HG03095 (cell line): ENCODE data around the gene UBTD2.
"Not testable (repeated sequence)": the region's sequence is repeated elsewhere in the genome, so short reads cannot be mapped to it uniquely, and the experiment has no call there.

ENCODE experiments used
- ATAC-seq: cut with Tn5 transposase; IDR thresholded peaks from one replicate; pipeline ENCODE4 v1.9.1; 2021; ENCODE audit warnings: moderate library complexity; ENCODE audit not compliant: unreplicated experiment

The UBTD2 gene

DNA sequence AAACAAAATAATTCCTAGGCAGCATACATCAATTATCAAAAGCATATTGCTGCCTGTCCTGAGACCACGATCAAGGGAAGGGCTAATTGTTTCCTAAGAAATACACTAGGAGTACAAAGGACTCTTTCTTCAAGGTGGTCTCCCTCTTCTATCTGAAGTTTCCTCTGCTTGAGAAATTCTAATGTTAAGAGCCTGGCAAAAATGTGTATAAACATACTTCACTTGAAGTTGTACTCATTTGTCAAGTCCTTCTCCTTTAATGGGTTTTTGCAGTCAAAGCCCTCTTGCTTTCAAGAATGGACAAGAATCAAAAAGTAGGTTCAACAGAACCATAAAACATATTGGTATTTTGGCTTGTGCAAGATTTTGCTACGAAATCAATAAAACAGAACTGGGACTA, 31.1 kb downstream of the UBTD2 start:
- ATAC-seq: no peak

DNA sequence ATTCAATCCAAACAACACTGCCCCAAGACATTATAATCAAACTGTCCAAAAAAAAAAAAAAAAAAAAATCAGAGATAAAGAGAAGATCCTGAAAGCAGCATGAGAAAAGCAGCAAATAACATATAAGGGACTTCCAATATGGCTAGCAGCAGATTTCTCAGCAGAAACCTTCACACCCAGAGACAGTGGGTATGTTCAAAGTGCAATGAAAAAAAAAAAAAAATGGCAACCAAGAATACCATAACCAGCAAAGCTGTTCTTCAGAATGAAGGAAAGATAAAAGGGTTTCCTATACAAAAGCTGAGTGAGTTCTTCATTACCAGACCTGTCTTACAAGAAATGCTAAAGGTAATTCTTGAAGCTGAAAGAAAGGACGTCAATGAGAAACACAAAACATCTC, 32.1 kb downstream of the UBTD2 start:
- no peak for ATAC-seq

DNA sequence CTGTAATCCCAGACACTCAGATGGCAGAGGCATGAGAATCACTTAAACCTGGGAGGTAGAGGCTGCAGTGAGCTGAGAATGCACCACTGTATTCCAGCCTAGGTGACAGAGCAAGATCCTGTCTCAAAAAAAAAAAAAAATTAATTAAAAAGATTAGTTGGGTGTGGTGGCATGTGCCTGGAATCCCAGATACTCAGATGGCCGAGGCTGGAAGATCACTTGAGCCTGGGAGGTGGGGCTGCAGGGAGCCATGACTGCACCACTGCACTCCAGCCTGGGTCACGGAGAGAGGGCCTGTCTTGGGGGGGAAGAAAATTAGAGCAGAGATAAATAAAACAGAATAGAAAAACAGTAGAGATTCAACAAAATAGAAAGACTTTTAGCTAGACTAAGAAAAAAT, 34.9 kb downstream of the UBTD2 start:
- no peak for ATAC-seq

DNA sequence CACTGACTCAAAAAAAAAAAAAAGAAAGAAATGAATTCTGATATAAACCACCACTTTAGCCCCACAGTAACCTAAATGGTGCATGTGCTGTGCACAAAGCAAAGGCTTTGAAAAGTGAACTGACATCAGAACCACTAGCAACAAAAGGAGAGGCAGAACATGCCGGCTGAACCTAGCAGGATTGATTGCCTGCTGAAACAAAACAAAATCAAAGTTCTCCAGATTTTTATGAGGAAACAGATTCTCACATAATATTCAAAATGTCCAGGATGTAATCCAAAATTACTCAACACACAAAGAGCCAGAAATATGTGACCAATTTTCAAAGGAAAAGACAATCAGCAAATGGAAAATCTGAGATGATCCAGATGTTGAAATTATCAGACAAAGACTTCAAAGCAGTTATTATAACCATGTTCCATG, 37.9 kb downstream of the UBTD2 start:
- ATAC-seq: no peak

DNA sequence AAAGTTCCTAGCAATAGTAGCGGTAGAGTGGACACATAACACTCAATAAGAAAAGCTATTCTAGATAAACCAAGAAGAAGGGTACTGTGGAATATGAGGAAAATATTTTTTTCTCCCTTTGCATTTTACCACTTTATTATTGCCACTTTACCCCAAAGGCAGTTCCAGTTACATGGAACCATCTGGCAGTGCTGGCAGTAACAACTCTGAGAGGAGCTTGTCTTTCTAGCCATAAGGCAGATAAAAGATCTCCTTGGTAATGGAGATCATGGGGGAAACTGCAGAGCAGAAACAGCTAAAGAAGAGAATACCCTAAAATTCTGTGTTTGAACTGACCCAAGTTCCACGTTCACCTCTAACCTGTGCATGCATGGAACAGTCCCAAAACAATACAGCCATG, 38.5 kb downstream of the UBTD2 start:
- no peak for ATAC-seq

DNA sequence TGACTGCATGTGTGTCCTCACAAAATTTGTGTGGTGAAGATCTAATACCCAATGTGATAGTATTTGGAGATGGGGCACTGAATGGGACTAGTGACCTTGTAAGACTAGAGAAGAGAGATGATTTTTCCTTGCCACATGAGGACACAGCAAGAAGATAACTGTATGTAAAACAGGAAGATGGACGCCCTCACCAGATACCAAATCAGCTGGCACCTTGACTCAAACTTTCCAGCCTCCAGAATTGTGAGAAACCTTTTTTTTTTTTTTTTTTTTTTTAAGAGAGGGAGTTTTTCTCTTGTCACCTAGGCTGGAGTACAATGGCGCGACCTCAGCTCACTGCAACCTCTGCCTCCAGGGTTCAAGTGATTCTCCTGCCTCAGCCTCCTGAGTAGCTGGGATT, 40.3 kb downstream of the UBTD2 start:
- no peak for ATAC-seq

DNA sequence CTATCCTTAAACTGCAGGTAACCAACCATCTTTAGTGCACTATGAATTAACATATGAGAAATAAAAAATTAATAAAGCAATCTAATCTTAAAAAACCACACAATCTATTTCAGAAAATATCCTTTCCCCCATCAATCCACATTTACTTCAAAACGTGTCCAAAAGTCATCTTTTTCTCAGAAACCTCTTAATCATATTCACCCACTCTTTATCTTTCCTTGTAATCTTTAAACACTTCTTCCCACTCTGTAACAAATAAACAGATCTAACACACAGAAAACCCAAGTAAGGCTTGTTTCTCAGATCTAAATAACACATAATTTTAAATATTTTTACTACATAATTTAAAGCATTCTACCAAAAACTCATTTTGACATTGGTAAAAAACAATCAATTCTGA, 45.2 kb downstream of the UBTD2 start:
- ATAC-seq: no peak

DNA sequence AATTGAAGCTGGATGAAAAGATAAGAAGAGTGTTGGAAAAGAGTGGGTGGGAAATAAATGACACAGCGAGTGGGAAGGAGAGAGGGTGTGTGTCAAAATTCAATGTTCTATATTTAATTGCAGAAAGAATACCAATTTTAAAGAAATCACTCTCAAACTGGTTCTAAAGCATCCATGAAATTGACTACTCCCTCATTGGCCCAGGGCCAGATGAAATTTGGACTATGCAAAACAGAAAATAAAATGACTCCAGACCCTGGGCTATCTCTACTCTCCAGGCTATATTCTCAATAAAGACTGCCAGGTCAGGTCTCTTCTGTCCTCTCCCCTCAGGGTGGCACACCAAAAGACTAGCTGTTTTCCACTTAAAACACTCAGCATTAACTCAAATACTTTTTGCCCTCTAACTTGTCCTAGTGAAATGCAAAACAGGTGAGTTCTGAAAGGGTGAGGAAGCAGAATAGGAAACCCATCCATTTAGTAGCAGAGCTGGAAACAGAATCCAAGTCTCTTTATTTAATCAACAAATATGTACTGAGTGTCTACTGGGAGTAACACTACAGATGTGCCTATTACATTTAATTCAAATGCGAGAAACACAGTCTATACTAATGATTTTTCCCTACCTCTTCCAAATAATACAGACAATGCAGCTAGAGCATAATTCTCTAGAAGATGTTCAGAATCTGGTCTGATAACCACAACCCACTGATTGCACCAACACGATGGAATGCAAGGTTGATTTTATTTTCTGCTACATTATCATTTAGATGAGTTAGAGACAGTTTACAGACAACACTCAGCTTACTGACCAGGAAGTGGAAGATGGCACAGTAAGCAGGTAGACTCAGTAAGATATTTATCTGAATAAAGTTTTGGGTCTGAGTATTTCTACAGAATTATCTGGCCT, 47.5 kb downstream of the UBTD2 start:
- ATAC-seq: no peak

DNA sequence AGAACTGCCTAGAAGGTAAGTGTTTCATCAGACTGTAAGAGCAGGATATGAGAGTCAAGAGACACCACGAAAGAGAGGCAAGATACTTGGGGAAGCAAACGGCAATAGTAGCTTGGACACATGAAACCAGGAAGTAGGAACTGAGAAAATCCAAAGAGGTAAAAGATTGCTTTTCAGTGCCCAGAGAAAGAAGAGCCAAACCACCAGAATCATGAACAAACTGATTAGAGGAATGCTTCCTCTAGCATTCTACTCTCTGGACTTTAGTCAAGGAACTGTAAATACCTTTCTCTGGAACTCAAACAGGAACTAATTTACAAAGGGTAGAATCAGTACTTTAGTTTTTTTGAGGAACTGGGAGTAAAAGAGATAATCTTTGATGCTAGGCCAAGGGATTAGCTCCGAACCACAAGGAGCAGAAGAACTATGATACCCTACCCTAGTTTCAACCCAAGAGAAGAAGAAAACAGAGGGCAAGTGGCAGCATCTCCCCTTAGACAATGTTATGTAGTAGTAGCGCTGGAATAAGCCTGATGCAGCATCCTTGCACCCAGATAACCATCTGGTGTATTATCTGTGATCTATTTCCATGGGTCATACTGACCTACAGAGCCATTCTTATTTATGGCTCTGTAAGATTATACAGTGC, 48.3 kb downstream of the UBTD2 start:
- no peak for ATAC-seq

DNA sequence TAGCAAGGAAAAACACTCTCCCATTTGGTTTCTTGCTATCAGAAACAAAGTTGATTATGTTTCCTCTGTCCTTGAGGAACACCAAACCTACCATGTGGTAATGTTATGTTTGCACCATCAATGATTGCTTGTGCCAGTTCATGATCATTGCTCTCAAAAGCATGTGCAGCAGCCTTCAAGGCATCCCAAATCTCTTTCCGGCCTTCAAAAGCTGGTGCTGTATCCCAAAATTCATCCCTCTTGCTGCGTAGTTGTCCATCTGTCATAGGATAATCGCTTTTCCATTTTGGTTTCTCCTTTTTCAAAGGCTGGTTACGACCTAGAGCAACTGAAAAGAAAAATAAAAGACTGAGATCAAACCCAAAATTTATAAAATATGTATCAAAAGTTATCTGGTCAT, 49.5 kb downstream of the UBTD2 start:
- ATAC-seq: no peak

DNA sequence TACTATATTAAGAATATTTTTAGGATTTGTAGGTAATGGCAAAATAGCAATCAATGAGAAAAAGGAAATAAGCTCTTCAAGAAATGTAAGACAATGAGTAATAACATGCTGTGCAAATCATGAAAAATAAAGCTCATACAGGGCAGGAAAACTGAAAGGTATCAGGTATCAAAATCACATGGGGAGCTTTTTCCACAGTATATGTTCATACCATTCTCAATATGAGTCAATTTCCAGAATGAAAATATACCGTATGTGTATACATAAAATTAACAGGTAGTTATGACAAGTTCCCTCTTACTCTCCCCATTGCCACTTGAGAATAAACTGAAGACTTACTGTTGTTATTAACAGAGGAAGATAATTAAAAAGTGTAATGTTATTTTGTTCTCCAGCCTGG, 53.7 kb downstream of the UBTD2 start:
- ATAC-seq: no peak

DNA sequence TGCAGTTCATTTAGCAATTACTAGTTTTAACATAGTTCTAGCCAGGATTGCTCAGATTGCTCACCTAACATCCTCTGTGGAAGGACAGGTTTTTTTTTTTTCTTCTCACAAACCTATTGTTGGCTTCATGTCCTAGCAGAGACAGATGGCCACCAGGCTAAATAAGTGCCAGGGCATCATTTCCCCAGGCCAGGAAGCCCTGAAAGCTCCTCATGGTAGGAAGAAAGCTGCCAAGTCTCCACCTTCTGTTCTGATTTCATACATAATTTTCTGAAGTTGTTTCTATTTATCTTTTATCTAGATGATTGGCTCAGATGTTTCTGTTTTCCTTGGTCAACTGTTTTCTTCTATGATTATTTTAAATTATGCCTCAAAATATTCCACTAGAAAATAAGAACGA, 58.6 kb downstream of the UBTD2 start:
- no peak for ATAC-seq

DNA sequence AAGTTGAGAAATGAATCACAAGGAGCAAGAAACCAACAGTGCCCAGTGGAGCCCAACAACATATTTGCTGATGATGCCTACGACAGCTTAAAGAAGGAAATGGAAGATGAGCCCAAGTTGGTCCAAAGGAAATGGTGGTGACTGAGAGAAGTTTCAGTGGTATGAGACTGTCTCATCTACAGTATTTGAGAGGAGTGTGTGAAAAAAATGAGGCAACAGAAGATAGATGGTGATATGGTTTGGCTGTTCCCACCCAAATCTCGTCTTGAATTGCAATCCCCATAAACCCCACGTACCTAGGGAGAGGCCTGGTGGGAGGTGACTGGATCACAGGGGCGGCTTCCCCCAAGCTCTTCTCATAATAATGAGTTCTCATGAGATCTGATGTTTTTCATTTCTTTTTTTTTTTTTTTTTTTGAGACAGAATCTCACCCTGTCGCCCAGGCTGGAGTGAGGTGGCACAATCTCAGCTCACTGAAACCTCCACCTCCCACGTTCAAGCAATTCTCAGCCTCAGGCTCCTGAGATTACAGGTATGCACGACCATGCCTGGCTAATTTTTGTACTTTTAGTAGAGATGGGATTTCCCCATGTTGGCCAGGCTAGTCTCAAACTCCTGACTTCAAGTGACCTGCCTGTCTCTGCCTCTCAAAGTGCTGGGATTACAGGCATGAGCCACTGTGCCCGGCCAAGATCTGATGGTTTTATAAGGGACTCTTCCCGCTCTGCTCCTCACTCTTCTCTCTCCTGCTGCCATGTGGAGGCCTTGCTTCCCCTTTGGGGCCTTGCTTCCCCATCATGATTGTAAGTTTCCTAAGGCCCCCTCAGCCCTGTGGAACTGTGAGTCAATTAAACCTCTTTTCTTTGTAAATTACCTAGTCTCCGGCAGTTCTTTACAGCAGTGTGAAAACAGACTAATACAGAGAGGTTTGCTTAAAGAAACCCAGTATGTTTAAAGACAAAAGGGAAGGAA, 59.4 kb downstream of the UBTD2 start:
- peak; percentile 67 for ATAC-seq

DNA sequence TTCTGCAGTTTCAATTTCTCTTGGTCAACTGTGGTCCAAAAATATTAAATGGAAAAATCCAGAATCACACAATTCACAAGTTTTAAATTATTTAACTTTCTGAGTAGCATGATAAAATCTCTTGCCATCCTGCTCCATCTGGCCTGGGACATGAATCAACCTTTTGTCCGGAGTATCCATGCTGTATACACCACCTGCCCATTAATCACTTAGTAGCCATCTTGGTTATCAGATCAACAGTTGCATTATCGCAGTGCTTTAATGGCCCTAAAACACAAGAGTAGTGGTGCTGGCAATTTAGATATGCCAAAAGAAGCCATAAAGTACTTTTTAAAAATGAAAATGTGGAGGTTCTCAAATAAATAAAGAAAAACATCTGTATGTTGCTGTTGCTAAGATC, 64.3 kb downstream of the UBTD2 start:
- ATAC-seq: no peak

DNA sequence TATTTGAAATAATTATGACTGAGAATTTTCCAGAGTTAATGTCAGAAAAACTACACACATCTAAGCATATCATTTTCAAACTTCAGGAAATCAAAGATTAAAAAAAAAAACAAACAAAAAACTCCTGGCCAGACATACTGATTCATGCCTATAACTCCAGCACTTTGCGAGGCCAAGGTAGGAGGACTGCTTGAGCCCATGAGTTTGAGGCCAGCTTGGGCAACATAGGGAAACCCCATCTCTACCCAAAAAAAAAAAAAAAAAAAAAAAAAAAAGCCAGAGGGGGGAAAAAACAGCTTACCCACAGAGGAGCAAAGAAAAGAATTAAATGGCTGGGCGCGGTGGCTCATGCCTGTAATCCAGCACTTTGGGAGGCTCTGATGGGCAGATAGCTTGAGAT, 67.2 kb downstream of the UBTD2 start:
- ATAC-seq: no peak

DNA sequence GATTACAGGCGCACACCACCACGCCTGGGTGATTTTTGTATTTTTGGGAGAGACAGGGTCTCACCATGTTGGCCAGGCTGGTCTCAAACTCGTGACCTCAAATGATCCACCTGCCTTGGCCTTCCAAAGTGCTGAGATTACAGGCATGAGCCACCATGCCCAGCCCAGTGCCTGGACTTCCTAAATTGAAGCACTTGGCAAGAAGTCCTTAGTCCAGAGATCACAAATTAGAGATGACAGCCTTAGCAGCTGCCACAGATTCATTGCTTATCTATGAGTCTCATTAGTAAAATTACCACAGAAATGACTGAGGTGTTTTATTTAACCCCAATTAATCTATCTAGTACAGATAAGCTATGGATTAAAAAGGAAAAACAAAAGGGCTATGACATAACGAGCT, 70.4 kb downstream of the UBTD2 start:
- ATAC-seq: no peak

DNA sequence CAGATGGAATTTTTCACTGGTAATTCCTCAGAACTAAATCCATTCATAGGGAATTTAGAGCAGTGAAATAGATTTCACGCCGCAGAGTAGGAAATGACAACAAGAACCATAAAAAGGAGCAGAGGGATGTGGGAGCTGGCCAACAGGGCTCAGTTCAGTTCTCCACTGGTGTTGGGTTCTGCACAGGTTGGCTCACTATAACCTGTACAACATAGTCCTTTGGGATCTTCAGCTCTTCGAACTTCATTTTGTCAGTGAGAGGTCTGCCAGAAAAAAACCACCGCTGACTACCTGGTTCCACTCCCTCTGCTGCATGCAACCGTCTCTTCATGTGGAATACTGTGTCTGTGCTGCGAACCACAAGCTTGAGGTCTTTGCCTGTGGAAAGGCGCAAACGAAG, 71.9 kb downstream of the UBTD2 start:
- ATAC-seq: no peak

DNA sequence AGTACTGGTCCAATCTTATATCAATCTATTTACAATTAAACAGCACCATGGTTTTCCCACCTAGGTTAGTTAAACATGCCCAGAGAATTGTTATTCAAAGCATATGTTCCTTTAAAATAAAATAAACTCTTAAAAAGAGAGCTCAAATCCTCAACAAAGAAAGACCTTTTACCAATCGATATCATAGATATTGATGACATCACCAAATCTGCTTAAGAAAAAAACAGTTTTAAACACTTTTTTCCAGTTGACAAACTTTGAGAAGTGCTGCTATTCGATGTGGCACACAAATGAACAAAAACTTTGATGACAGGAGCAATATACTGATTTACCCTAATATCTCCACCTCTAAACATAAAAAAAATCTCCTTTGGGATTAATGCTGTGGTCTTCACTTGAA, 73.8 kb downstream of the UBTD2 start:
- ATAC-seq: no peak

DNA sequence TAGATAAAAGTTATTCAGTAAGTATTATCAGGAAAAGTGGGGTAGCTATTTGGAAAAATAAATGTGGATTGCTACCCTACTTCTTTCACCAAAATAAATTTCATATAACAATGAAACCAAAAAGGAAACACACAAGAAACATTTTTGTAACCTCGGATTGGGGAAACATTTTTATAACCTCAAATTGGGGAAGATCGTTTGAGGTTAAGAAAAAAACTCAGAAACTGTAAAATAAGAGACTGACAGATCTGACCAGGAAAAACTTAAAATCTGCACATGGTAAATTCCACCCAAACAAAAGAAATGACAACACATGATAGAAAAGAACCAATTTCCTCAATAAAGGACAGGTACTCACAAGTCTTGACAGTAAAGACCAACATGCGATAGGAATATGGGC, 76.1 kb downstream of the UBTD2 start:
- ATAC-seq: no peak

DNA sequence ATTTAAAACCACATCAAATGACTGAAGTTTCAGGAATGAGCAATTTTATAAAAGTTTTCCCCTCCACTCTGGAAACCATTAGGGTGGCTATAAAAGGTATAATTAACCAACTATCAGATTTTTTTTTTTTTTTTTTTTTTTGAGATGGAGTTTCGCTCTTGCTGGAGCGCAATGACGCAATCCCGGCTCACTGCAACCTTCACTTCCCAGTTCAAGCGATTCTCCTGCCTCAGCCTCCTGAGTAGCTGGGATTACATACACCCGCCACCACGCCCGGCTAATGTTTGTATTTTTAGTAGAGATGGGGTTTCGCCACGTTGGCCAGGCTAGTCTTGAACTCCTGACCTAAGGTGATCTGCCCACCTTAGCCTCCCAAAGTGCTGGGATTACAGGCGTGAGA, 77.6 kb downstream of the UBTD2 start:
- not testable (repeated sequence) for ATAC-seq

DNA sequence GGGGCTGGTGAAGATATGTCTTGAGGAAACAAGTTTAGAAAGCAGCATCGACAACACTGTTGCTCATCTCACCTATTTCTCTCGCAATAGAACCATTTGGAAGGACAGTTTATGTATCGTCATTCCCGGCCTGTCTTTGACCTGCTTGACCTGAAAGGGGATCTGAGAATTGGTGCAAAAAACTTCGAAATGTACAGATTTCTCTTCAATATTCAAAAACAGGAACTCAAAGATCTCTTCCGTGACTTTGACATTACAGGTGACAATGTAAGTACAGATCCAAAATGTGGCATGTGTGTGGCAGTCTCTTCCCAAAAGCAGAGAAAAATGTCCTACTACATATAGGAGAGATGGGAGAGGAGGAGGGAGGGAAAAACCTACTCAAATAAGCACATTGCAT, 83.1 kb downstream of the UBTD2 start:
- no peak for ATAC-seq
